Lower leg skin (tissue), 4 donors: ENCODE data around the gene PI16. TPM values are rescaled to one million over a fixed set of nuclear protein-coding genes. Genes with fewer than 3 reads are reported as not detected.

Experiments used
- DNase-seq, 2 donors: peaks; one replicate each; pipeline ENCODE4 v3.0.0-alpha.2; 2019; ENCODE audit warnings: low spot score in 2 of 2
- H3K4me3 ChIP-seq: fragments of 200-600 bp; sonication (generic); 2 replicates; pipeline ENCODE4 v1.5.1; 2017; ENCODE audit warnings: mild to moderate bottlenecking, low read depth; ENCODE audit not compliant: poor library complexity, severe bottlenecking
- POLR2A ChIP-seq, 2 donors: fragments of 450-650 bp; IDR thresholded peaks; one replicate each; pipeline ENCODE4 v1.6.1; 2016 to 2017; ENCODE audit warnings: antibody characterized with exemption in 2 of 2, mild to moderate bottlenecking in 1 of 2, moderate library complexity in 1 of 2
- WGBS, 2 donors: methylation state at CpG; one replicate each; pipeline ENCODE4 v1.1.5; 2018; 5-methylcytosine and 5-hydroxymethylcytosine counted together
- intact Hi-C: fragments of 100-400 bp; cut with DNase I; formaldehyde crosslinking; loops from one replicate; pipeline ENCODE4 v1.15.0; 2023; ENCODE audit warnings: low total_unique reads
- total RNA-seq, 4 donors: library from RNA; depleted of rRNA; stranded (reverse); fragments of >200 nt; gene quantifications; one replicate each; pipeline ENCODE4 v1.1.0, GENCODE V29; 2016
- TF ChIP-seq, protein P1 (sequence below), 3 donors: fragments of 450-650 bp; IDR thresholded peaks; one replicate each; pipeline ENCODE4 v1.5.1; 2016; ENCODE audit warnings: antibody characterized with exemption in 3 of 3, mild to moderate bottlenecking in 3 of 3, moderate library complexity in 2 of 3

PI16 gene
- total RNA-seq, 4 donors from 2014 or later, result 2.1 to 18.5 (median 2.7) TPM

DNA sequence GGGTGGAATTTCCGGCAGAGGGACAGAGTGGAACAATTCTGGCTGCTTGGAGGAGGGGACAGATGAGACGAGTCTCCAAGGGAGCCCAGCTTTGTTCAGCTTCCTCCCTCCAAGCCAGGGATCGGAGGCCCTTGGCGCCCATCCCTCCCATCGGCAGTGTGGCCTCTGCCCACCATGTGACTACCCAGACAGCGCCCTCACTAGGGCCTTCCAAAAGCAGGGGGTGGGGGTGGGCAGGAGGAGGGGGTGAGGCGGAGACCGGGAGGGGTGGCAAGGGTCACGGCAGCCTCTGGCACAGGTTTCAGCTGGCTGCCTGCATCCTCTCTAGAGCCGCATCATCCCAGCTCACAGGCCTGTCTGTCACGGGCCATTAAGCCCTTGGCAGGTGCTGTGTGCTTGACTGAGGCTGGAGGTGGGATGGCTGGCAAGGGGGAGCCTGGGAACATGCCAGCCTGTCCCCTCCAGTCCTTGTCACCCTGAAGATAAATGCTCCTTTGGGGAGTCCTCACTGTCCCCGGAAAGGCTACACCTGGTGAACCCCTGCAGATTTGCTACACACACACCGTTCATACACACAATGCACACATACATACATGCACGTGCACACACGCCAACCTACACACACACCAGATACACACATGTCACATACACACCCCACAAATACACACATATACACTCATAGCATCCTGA, 44.7 kb downstream of the PI16 start:
- intact Hi-C loops, result no loop called here
- WGBS, 2 donors, result 65 to 71% methylated on average over 10 to 14 of the region's 15 CpGs
- H3K4me3 ChIP-seq, result no peak overlapping the region
- DNase-seq, result no peak
- TF ChIP-seq POLR2A (IDR thresholded peaks at IDR 0.05), result no peak

DNA sequence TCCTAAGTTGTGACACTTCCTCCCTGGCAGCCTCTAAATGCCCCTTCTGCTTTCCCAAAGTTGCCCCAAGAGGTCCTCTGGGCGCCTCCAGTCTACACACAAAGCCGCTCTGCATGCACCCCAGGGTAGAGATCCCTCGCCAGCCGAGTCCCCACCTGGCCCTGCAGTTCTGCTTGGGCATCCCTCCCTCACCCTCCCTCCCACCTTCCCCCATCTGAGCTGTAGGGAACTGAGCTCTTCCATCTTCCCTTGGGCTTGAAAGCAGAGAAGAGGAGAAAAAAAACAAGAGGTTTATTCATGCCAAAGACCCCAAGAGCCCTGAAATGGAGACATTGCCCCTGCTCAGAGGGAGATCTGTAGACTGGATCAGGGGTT, 45.2 kb downstream of the PI16 start:
- TF ChIP-seq POLR2A (IDR thresholded peaks at IDR 0.05), result no peak
- TF ChIP-seq, protein P1, sequence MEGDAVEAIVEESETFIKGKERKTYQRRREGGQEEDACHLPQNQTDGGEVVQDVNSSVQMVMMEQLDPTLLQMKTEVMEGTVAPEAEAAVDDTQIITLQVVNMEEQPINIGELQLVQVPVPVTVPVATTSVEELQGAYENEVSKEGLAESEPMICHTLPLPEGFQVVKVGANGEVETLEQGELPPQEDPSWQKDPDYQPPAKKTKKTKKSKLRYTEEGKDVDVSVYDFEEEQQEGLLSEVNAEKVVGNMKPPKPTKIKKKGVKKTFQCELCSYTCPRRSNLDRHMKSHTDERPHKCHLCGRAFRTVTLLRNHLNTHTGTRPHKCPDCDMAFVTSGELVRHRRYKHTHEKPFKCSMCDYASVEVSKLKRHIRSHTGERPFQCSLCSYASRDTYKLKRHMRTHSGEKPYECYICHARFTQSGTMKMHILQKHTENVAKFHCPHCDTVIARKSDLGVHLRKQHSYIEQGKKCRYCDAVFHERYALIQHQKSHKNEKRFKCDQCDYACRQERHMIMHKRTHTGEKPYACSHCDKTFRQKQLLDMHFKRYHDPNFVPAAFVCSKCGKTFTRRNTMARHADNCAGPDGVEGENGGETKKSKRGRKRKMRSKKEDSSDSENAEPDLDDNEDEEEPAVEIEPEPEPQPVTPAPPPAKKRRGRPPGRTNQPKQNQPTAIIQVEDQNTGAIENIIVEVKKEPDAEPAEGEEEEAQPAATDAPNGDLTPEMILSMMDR (IDR thresholded peaks at IDR 0.05), result no peak
- 91 to 94% methylated on average over 4 of the region's 4 CpGs for WGBS, 2 donors
- DNase-seq, result no peak
- no peak overlapping the region for H3K4me3 ChIP-seq
- intact Hi-C loops, result no loop called here

- WGBS, 2 donors, result 85 to 88% methylated on average over 11 of the region's 11 CpGs
- intact Hi-C loops, result no loop called here
- TF ChIP-seq POLR2A (IDR thresholded peaks at IDR 0.05), result no peak
- TF ChIP-seq, protein P1 (IDR thresholded peaks at IDR 0.05), result no peak
- DNase-seq, result no peak
- H3K4me3 ChIP-seq, result no peak overlapping the region
These were observed 49.8 kb downstream of the PI16 start for GRCh38 chr6:37004044-37004980.

DNA sequence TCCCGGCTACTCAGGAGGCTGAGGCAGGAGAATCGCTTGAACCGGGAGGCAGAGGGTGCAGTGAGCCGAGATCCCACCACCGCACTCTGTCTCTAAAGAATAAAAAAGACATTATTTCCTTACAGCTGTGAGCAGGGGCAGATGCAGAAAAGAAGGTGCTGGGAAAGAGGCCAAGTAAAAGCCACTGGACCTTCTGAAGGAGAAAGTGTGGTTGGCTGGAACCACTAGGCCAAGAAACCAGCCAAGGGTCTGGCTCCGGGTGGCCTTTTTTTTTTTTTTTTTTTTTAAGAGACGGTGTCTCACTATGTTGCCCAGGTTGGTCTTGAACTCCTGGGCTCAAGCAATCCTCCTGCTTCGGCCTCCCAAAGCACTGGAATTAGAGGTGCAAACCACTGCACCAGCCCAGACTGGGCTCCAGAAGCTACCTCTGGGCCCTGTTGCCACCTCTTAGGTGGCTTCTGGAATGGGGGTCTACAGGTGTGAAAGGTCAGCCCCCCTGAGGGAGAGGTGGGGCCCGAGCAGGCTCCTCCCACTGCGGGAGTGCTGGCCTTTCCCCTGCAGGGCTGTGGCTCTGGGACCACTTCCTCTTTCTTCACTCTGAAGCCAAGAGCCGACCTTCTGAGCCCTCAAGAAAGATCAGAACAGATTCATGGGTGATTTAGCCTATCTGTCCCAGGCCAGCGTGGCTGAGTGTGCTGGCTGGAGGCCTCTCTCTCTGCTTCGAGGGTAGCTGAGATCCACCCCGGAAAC, 50.7 kb downstream of the PI16 start, which contains the start of gene FGD2:
TSS of gene FGD2 (plus strand) at position 595 of the 750 bp plus-strand sequence. CDS start 163 bp downstream, outside the sequence.
- intact Hi-C loops, result no loop called here
- no peak for DNase-seq
- no peak for TF ChIP-seq POLR2A (IDR thresholded peaks at IDR 0.05)
- TF ChIP-seq, protein P1 (IDR thresholded peaks at IDR 0.05), result no peak
- 74 to 80% methylated on average over 14 of the region's 14 CpGs for WGBS, 2 donors
- peak within 1 kb of the TSS; percentile 10 for H3K4me3 ChIP-seq

DNA sequence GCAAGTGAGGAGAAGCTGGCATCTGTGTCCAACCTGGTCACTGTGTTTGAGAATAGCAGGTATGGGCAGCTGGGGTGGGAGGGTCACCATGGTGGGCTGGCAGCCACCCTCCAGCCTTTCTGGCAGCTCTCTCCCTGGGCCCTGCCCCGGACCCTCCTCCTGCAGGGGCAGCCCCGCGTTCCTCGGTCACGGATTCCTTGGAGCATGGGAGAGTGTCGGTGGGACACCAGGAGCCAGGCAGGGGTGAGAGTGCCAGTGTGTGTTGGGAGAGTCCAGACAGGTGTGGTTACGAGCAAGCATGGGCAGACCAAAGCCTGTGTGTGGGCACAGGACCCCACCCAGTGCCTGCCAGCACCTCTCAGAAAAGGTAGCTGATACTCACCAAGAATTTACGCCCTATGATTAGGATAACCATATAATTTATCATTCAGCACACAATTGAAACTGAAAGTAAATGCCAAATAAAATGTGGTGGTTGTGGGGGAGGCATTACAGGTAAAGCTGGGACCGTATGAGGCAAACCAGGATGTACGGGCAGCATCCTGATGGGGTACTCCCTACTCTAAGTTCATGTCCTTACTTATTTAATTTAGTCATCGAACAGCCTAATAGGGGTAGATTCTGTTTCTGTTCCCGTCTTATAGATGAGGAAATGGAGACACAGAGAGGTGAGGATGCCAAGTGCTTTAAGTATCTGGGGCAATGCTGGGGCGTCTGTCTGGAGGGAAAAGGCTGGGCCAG, 51.5 kb downstream of the PI16 start:
- 55 to 60% methylated on average over 13 of the region's 13 CpGs for WGBS, 2 donors
- intact Hi-C loops, result no loop called here
- H3K4me3 ChIP-seq, result peak overlapping the region; percentile 10
- TF ChIP-seq, protein P1 (IDR thresholded peaks at IDR 0.05), result no peak
- TF ChIP-seq POLR2A (IDR thresholded peaks at IDR 0.05), result no peak
- DNase-seq, result no peak
